Right lobe of liver (tissue), 6 donors: ENCODE measurements around the gene PGC. TPM values are rescaled to one million over a fixed set of nuclear protein-coding genes. Genes with fewer than 3 reads are reported as not detected.

Experiments
- ATAC-seq, 4 donors: fragments of 200-7000 bp; cut with Tn5 transposase; one replicate each; pipeline ENCODE4 v1.9.1; 2020; ENCODE audit warnings: mild to moderate bottlenecking in 4 of 4, moderate library complexity in 4 of 4
- DNase-seq, 3 donors: peaks; one replicate each; pipeline ENCODE4 v3.0.0-alpha.2; 2020
- H3K27ac ChIP-seq, 3 donors: fragments of 200-600 bp; one replicate each; pipeline ENCODE4 v1.8.0; 2022
- H3K27me3 ChIP-seq, 2 donors: fragments of 200-600 bp; one replicate each; pipeline ENCODE4 v1.8.0; 2022
- H3K36me3 ChIP-seq, 4 donors: fragments of 200-600 bp; sonication (generic) in 1 of 4; one replicate each; pipeline versions ENCODE4 v1.5.1 to v1.8.0; 2017 to 2022; ENCODE audit warnings: control low read depth in 1 of 4
- H3K4me1 ChIP-seq, 4 donors: fragments of 200-600 bp; sonication (generic) in 1 of 4; one replicate each; pipeline versions ENCODE4 v1.5.1 to v1.8.0; 2017 to 2022; ENCODE audit warnings: control low read depth in 1 of 4
- H3K4me3 ChIP-seq, 3 donors: fragments of 200-600 bp; one replicate each; pipeline ENCODE4 v1.8.0; 2022
- H3K9me3 ChIP-seq, 4 donors: fragments of 200-600 bp; sonication (generic) in 1 of 4; one replicate each; pipeline versions ENCODE4 v1.5.1 to v1.8.0; 2017 to 2022; ENCODE audit warnings: control low read depth in 1 of 4
- CTCF ChIP-seq, 4 donors: fragments of 200-600 bp in 3 of 4; fragments of 450-650 bp in 1 of 4; IDR thresholded peaks; one replicate each; pipeline versions ENCODE4 v1.5.1 to v1.8.0; 2016 to 2022; ENCODE audit warnings: antibody characterized with exemption in 4 of 4, mild to moderate bottlenecking in 2 of 4
- POLR2A ChIP-seq: fragments of 450-650 bp; IDR thresholded peaks from one replicate; pipeline ENCODE4 v1.6.1; 2017; ENCODE audit warnings: antibody characterized with exemption, mild to moderate bottlenecking
- WGBS: methylation state at CpG from one replicate; pipeline ENCODE4 v1.1.6; 2018; ENCODE audit warnings: low coverage, low lambda C conversion rate; ENCODE audit not compliant: insufficient coverage; ENCODE audit errors: missing lambda C conversion rate; 5-methylcytosine and 5-hydroxymethylcytosine counted together
- intact Hi-C, 2 donors: fragments of 100-400 bp; cut with DNase I; formaldehyde crosslinking; loops; one replicate each; pipeline versions ENCODE4 v1.11.2 to v1.14.1; 2022
- total RNA-seq, 6 experiments: library from RNA; depleted of rRNA in 2 of 6; stranded (reverse); fragments of >200 nt in 2 of 6; fragmentation: NEBNext Ultra II Directional in 3 of 6; extraction: Animal tissue kit (Norgen Biotek cat#: 25700) in 3 of 6; gene quantifications; one replicate each; pipeline versions ENCODE4 v1.1.0 to v1.2.4, GENCODE V29; 2016 to 2023
- donor health status: DM: no; HTN: yes; CAD: no.
- donor health status: DM: no; HTN: no; CAD: no.
- donor health status: DM: no; HTN: no; CAD: no.
- donor health status: DM: no; HTN: yes; CAD: no.
- donor health status: DM: no; HTN: yes; CAD: no.

Gene PGC
- total RNA-seq, 6 experiments from 2014 or later: 0.31 TPM; not detected in 5

GRCh38 chr6:41733360-41733706 is 13.9 kb downstream of the PGC start:
- no peak for DNase-seq
- no peak for ATAC-seq
- peak overlapping the region; percentile 80 to 88 (median 87) for H3K27ac ChIP-seq
- no peaks in the 10 kb centered on the region for H3K36me3 ChIP-seq
- no peaks in the 10 kb centered on the region for H3K9me3 ChIP-seq
- 63% methylated on average over 7 of the region's 11 CpGs for WGBS
- H3K4me1 ChIP-seq: no peaks in the 10 kb centered on the region
- TF ChIP-seq POLR2A (no peak), CTCF (IDR thresholded peaks at IDR 0.05) (no peak)
- no peaks in the 10 kb centered on the region for H3K27me3 ChIP-seq
- intact Hi-C loops: no loop called here
- H3K4me3 ChIP-seq: peak overlapping the region in 2 of 3 donors; percentile 79 to 89

- Histone ChIP-seq H3K36me3 (no peaks in the 10 kb centered on the region), H3K9me3 (no peaks in the 10 kb centered on the region), H3K4me3 (no peak overlapping the region), H3K27ac (peak overlapping the region in 2 of 3 donors; percentile 80 to 87), H3K27me3 (no peaks in the 10 kb centered on the region), H3K4me1 (no peaks in the 10 kb centered on the region)
- intact Hi-C loops: no loop called here
- TF ChIP-seq CTCF (IDR thresholded peaks at IDR 0.05): no peak
- TF ChIP-seq POLR2A: no peak
- DNase-seq (no peak), ATAC-seq (no peak)
- WGBS: 73% methylated on average over 4 of the region's 8 CpGs
Observed at GRCh38 chr6:41732591-41733359, 14.4 kb downstream of the PGC start.

GRCh38 chr6:41732149-41732548 is 15.0 kb downstream of the PGC start:
- H3K4me1 ChIP-seq: no peaks in the 10 kb centered on the region
- no peak overlapping the region for H3K27ac ChIP-seq
- no peaks in the 10 kb centered on the region for H3K9me3 ChIP-seq
- DNase-seq (no peak), ATAC-seq (no peak)
- H3K27me3 ChIP-seq: no peaks in the 10 kb centered on the region
- H3K36me3 ChIP-seq: no peaks in the 10 kb centered on the region
- H3K4me3 ChIP-seq: no peak overlapping the region
- intact Hi-C loops: no loop called here
- TF ChIP-seq POLR2A: no peak
- TF ChIP-seq CTCF (IDR thresholded peaks at IDR 0.05): no peak

GRCh38 chr6:41731561-41732086 is 15.6 kb downstream of the PGC start:
- Histone ChIP-seq H3K9me3 (no peaks in the 10 kb centered on the region), H3K4me1 (no peaks in the 10 kb centered on the region), H3K4me3 (no peak overlapping the region), H3K27ac (no peak overlapping the region), H3K27me3 (no peaks in the 10 kb centered on the region), H3K36me3 (no peaks in the 10 kb centered on the region)
- DNase-seq: no peak
- intact Hi-C loops: no loop called here
- no peak for ATAC-seq
- no peak for TF ChIP-seq POLR2A
- no peak for TF ChIP-seq CTCF (IDR thresholded peaks at IDR 0.05)
- WGBS: 65% methylated on average over 3 of the region's 7 CpGs
